Prostate gland (tissue), 2 donors: Measurements from ENCODE around the gene PRKG1.

Experiments used
- CTCF ChIP-seq, 4 experiments: fragments of 200-600 bp in 2 of 4; fragments of 450-650 bp in 2 of 4; sonication (generic) in 2 of 4; IDR thresholded peaks; 1 replicate in 3 of 4; 2 replicates in 1 of 4; pipeline ENCODE4 v1.5.1; 2016 to 2019; ENCODE audit warnings: antibody characterized with exemption in 4 of 4, mild to moderate bottlenecking in 2 of 4, moderate library complexity in 2 of 4
- POLR2A ChIP-seq: fragments of 450-650 bp; IDR thresholded peaks from one replicate; pipeline ENCODE4 v1.6.1; 2016; ENCODE audit warnings: antibody characterized with exemption, mild to moderate bottlenecking
- POLR2AphosphoS5 ChIP-seq: sonication (generic); formaldehyde crosslinking; IDR thresholded peaks from one replicate; pipeline ENCODE4 v1.6.1; 2017; ENCODE audit warnings: antibody characterized with exemption

DNA sequence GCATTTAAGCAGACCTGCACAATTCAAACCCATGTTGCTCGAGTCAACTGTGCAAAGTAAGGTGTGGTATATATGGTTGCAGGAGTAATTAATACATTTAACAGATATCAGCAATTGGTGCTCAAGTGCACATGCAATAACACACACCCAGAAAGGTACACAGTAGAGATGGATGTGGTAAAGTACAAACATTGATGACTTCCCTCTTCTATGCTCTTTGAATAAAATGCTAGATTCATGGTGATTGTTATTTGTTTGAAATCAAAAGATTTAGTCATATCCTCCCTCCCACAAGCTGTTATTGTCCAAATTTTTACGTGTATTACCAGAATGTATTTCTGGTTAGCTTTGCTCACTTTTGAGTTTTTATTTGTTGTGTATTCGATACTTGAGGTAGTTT lies 887.1 kb downstream of the PRKG1 start:
- no peak for TF ChIP-seq CTCF (IDR thresholded peaks at IDR 0.05)
- no peak for TF ChIP-seq POLR2AphosphoS5
- no peak for TF ChIP-seq POLR2A
